Stomach (tissue), 9 donors: ENCODE data around the gene QRICH1. TPM values are rescaled to one million over a fixed set of nuclear protein-coding genes. Genes with fewer than 3 reads are reported as not detected.

Source experiments
- DNase-seq, 2 donors: peaks; one replicate each; pipeline versions ENCODE4 v3.0.0 to v3.0.0-alpha.2; 2013 to 2019
- H3K27ac ChIP-seq, 5 donors: fragments of 200-600 bp in 4 of 5; sonication (generic) in 4 of 5; one replicate each; pipeline ENCODE4 v1.5.1; 2013 to 2019; ENCODE audit warnings: mild to moderate bottlenecking in 1 of 5, moderate library complexity in 1 of 5
- H3K27me3 ChIP-seq, 3 donors: fragments of 200-600 bp; sonication (generic); one replicate each; pipeline ENCODE4 v1.5.1; 2017 to 2019; ENCODE audit warnings: mixed run types in 1 of 3
- H3K36me3 ChIP-seq, 4 donors: fragments of 200-600 bp; sonication (generic); 1 replicate in 3 of 4; 2 replicates in 1 of 4; pipeline ENCODE4 v1.5.1; 2016 to 2019
- H3K4me1 ChIP-seq, 4 donors: fragments of 200-600 bp; sonication (generic); one replicate each; pipeline ENCODE4 v1.5.1; 2016 to 2019
- H3K4me3 ChIP-seq, 4 donors: fragments of 200-600 bp; sonication (generic) in 3 of 4; one replicate each; pipeline ENCODE4 v1.5.1; 2016 to 2019; ENCODE audit warnings: mild to moderate bottlenecking in 1 of 4
- H3K9me3 ChIP-seq, 4 donors: fragments of 200-600 bp; sonication (generic); one replicate each; pipeline ENCODE4 v1.5.1; 2016 to 2019
- CTCF ChIP-seq, 7 experiments: fragments of 450-650 bp in 4 of 7; fragments of 200-600 bp in 3 of 7; sonication (generic) in 3 of 7; IDR thresholded peaks; one replicate each; pipeline ENCODE4 v1.5.1; 2016 to 2019; ENCODE audit warnings: antibody characterized with exemption in 7 of 7, control low read depth in 2 of 7, mild to moderate bottlenecking in 1 of 7
- EP300 ChIP-seq: sonication (generic); formaldehyde crosslinking; IDR thresholded peaks from one replicate; pipeline ENCODE4 v1.6.1; 2017; ENCODE audit warnings: antibody characterized with exemption
- POLR2A ChIP-seq, 4 donors: fragments of 450-650 bp; IDR thresholded peaks; one replicate each; pipeline ENCODE4 v1.6.1; 2016; ENCODE audit warnings: antibody characterized with exemption in 4 of 4, control low read depth in 2 of 4, mild to moderate bottlenecking in 1 of 4, moderate library complexity in 1 of 4
- POLR2AphosphoS5 ChIP-seq, 3 donors: sonication (generic); formaldehyde crosslinking; IDR thresholded peaks; one replicate each; pipeline ENCODE4 v1.6.1; 2016; ENCODE audit warnings: antibody characterized with exemption in 3 of 3
- WGBS, 5 donors: extraction: QIAGEN DNeasy Blood & Tissue Kit in 3 of 5; methylation state at CpG; one replicate each; pipeline versions ENCODE4 v1.1.5 to v1.1.7; 2013 to 2018; 5-methylcytosine and 5-hydroxymethylcytosine counted together
- intact Hi-C: fragments of 100-400 bp; cut with DNase I; formaldehyde crosslinking; loops from one replicate; pipeline ENCODE4 v1.15.1; 2023; ENCODE audit warnings: low total_unique reads
- polyA plus RNA-seq, 3 donors: library from polyadenylated mRNA; stranded (reverse); fragments of 200-250 nt; gene quantifications; one replicate each; pipeline ENCODE4 v1.2.3, GENCODE V29; 2013
- total RNA-seq, 5 donors: library from RNA; depleted of rRNA; stranded (reverse); fragments of >200 nt; gene quantifications; one replicate each; pipeline versions ENCODE4 v1.1.0 to v1.2.3, GENCODE V29; 2014 to 2016
- donor health status: healthy with polysubstance abuse.
- donor health status: Bipolar disorder and iron deficiency.
- donor health status: healthy.

The QRICH1 gene
- total and polyA plus RNA-seq, 8 donors: 16.1 to 105 (median 38.8) TPM

DNA sequence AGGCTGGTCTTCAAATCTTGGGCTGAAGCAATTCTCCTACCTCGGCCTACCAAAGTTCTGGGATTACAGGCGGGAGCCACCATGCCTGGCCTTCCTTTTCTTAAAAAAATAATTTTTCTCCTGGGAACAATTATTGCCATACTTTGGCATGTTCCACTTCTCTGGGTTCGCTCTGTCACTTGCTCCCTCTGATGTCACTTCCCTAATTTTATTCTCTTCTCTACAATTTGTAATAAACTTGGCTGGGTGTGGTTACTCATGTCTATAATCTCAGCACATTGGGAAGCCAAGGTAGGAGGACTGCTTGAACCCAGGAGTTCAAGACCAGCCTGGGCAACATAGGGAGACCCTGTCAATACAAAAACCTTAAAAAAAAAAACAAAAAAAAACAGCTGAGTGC, 58.6 kb downstream of the QRICH1 start:
- H3K9me3 ChIP-seq: no peaks in the 10 kb centered on the region
- no peaks in the 10 kb centered on the region for H3K4me1 ChIP-seq
- no peak for DNase-seq
- no peak overlapping the region for H3K27ac ChIP-seq
- TF ChIP-seq POLR2A (IDR thresholded peaks at IDR 0.05) (no peak), POLR2AphosphoS5 (IDR thresholded peaks at IDR 0.05) (no peak), CTCF (IDR thresholded peaks at IDR 0.05) (no peak), EP300 (no peak)
- intact Hi-C loops: no loop called here
- H3K36me3 ChIP-seq: peaks cover 52 to 100% (median 97%) of the 10 kb centered on the region in 4 donors
- H3K27me3 ChIP-seq: no peaks in the 10 kb centered on the region
- 93 to 100% (median 94%) methylated on average over 3 of the region's 3 CpGs for WGBS, 5 donors
- H3K4me3 ChIP-seq: no peak overlapping the region

- WGBS, 5 donors: 85 to 94% (median 90%) methylated on average over 2 of the region's 2 CpGs
- Histone ChIP-seq H3K36me3 (peaks cover 52 to 99% (median 95%) of the 10 kb centered on the region in 4 donors), H3K9me3 (no peaks in the 10 kb centered on the region), H3K4me3 (no peak overlapping the region), H3K27me3 (no peaks in the 10 kb centered on the region), H3K4me1 (peaks cover 0 to 5% (median 2%) of the 10 kb centered on the region in 4 donors), H3K27ac (no peak overlapping the region)
- intact Hi-C loops: no loop called here
- no peak for TF ChIP-seq EP300
- TF ChIP-seq POLR2A (IDR thresholded peaks at IDR 0.05): no peak
- no peak for TF ChIP-seq CTCF (IDR thresholded peaks at IDR 0.05)
- TF ChIP-seq POLR2AphosphoS5 (IDR thresholded peaks at IDR 0.05): no peak
- DNase-seq: no peak
Observed at GRCh38 chr3:49034650-49035049, 59.2 kb downstream of the QRICH1 start.

GRCh38 chr3:49032646-49033304, 61.1 kb downstream of the QRICH1 start:
- no peak overlapping the region for H3K27ac ChIP-seq
- H3K9me3 ChIP-seq: no peaks in the 10 kb centered on the region
- WGBS, 5 donors: 85 to 91% (median 91%) methylated on average over 6 of the region's 6 CpGs
- DNase-seq: peak in 1 of 2 donors; percentile 10
- intact Hi-C loops: no loop called here
- TF ChIP-seq EP300 (no peak), CTCF (IDR thresholded peaks at IDR 0.05) (no peak), POLR2AphosphoS5 (IDR thresholded peaks at IDR 0.05) (no peak), POLR2A (IDR thresholded peaks at IDR 0.05) (no peak)
- no peaks in the 10 kb centered on the region for H3K27me3 ChIP-seq
- no peak overlapping the region for H3K4me3 ChIP-seq
- H3K4me1 ChIP-seq: peaks cover 12 to 24% (median 19%) of the 10 kb centered on the region in 4 donors
- H3K36me3 ChIP-seq: peaks cover 39 to 80% (median 78%) of the 10 kb centered on the region in 4 donors

DNA sequence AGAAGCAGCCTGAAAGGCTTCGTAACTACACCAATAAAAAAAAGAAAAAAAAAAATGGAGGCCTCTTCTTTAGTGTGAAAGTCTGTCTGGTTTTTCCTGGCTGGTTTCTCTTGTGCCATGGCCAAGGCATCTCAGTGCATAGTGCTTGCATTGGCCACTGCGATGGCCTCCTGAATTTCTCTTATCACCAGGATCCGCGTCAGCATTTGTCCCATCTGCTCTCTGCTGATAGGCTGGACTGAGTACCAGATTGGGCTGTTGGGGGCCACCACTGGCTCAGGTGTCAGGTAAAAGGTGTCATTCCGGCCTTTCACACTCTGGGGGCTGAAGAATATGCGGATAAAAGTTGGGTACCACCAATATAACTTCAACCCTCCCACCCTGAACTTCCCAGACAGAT, 63.5 kb downstream of the QRICH1 start:
- TF ChIP-seq POLR2AphosphoS5 (IDR thresholded peaks at IDR 0.05) (no peak), EP300 (no peak), CTCF (IDR thresholded peaks at IDR 0.05) (no peak), POLR2A (IDR thresholded peaks at IDR 0.05) (no peak)
- peaks cover 54 to 79% (median 76%) of the 10 kb centered on the region in 4 donors for H3K36me3 ChIP-seq
- peak in 1 of 2 donors; percentile 16 for DNase-seq
- intact Hi-C loops: no loop called here
- no peaks in the 10 kb centered on the region for H3K27me3 ChIP-seq
- 85 to 90% (median 85%) methylated on average over 6 of the region's 6 CpGs for WGBS, 5 donors
- H3K4me1 ChIP-seq: peaks cover 12 to 42% (median 26%) of the 10 kb centered on the region in 4 donors
- peak overlapping the region in 2 of 5 donors; percentile 97 to 98 for H3K27ac ChIP-seq
- H3K4me3 ChIP-seq: no peak overlapping the region
- H3K9me3 ChIP-seq: no peaks in the 10 kb centered on the region
